ENCODE data around the gene YWHAG.
A peak's percentile ranks its signal among the peaks of the same experiment; 100 is the strongest.
"Not testable (repeated sequence)": the region's sequence is repeated elsewhere in the genome, so short reads cannot be mapped to it uniquely, and the experiment has no call there.

YWHAG gene

GRCh38 chr7:76317782-76318487 is 40.9 kb downstream of the YWHAG start:
- DNase-seq, result peak; percentile 61

GRCh38 chr7:76316984-76317781 is 41.6 kb downstream of the YWHAG start:
- DNase-seq, result no peak

GRCh38 chr7:76315364-76315763 is 43.4 kb downstream of the YWHAG start:
- DNase-seq, result no peak

- not testable (repeated sequence) for DNase-seq
These were observed 44.1 kb downstream of the YWHAG start for GRCh38 chr7:76314740-76315139.

- peak; percentile 26 for DNase-seq
These were observed 44.6 kb downstream of the YWHAG start for GRCh38 chr7:76314042-76314721.

- DNase-seq, result not testable (repeated sequence)
These were observed 47.0 kb downstream of the YWHAG start for GRCh38 chr7:76311838-76312237.

GRCh38 chr7:76310102-76310957 is 48.5 kb downstream of the YWHAG start:
- no peak for DNase-seq

- DNase-seq, result not testable (repeated sequence)
These were observed 49.3 kb downstream of the YWHAG start for GRCh38 chr7:76309341-76310101.

GRCh38 chr7:76308874-76309273 is 49.9 kb downstream of the YWHAG start:
- not testable (repeated sequence) for DNase-seq

GRCh38 chr7:76304888-76305375 is 53.9 kb downstream of the YWHAG start:
- DNase-seq, result no peak

- DNase-seq, result no peak
These were observed 55.3 kb downstream of the YWHAG start for GRCh38 chr7:76303202-76304147.

- peak; percentile 70 for DNase-seq
These were observed 56.2 kb downstream of the YWHAG start, which contains the start of gene HSPB1 for GRCh38 chr7:76302347-76303201. TSS of gene HSPB1 (plus strand) at chr7:76302673. CDS start at chr7:76302713, 40 bp downstream.

GRCh38 chr7:76301000-76301399 is 57.8 kb downstream of the YWHAG start:
- no peak for DNase-seq

- peak; percentile 47 for DNase-seq
These were observed 58.5 kb downstream of the YWHAG start for GRCh38 chr7:76300166-76300731.

- no peak for DNase-seq
These were observed 61.7 kb downstream of the YWHAG start for GRCh38 chr7:76296743-76297740.

GRCh38 chr7:76294344-76295024 is 64.3 kb downstream of the YWHAG start:
- no peak for DNase-seq

GRCh38 chr7:76293407-76293901 is 65.3 kb downstream of the YWHAG start:
- DNase-seq, result no peak

Data from NCI-H2029 treated with DMSO at 0.1 percent for 48 hours (cell line).